WTC11 (cell line): ENCODE data around the gene LAMA2. TPM values are rescaled to one million over a fixed set of nuclear protein-coding genes. Genes with fewer than 3 reads are reported as not detected.

Source experiments
- ATAC-seq: fragments of 200-7000 bp; cut with Tn5 transposase; 2 replicates; pipeline ENCODE4 v1.10.0; 2021; ENCODE audit warnings: mild to moderate bottlenecking, moderate library complexity
- CTCF ChIA-PET: fragments of 300-600 bp; sonication (Branson Sonifier 250); formaldehyde crosslinking; loops from one replicate; lab custom pipeline; 2021; ENCODE audit warnings: antibody characterized with exemption; lab: Charles Lee
- POLR2A ChIA-PET: fragments of 350-600 bp; sonication (Branson Sonifier 250); formaldehyde crosslinking; loops from one replicate; lab custom pipeline; 2021; ENCODE audit warnings: antibody characterized with exemption; lab: Charles Lee
- DNase-seq: peaks from one replicate; pipeline ENCODE4 v3.0.0; 2021; ENCODE audit warnings: low spot score
- H3K27ac Mint-ChIP-seq: 2 replicates; pipeline ENCODE4 v1.8.0; 2021; ENCODE audit warnings: mixed read lengths
- H3K27me3 Mint-ChIP-seq: 2 replicates; pipeline ENCODE4 v1.8.0; 2021; ENCODE audit warnings: low read depth, mild to moderate bottlenecking, moderate library complexity, mixed read lengths
- H3K36me3 Mint-ChIP-seq: 2 replicates; pipeline ENCODE4 v1.8.0; 2021; ENCODE audit warnings: mixed read lengths
- H3K4me1 Mint-ChIP-seq: 2 replicates; pipeline ENCODE4 v1.8.0; 2022; ENCODE audit warnings: mixed read lengths
- H3K4me3 Mint-ChIP-seq: 2 replicates; pipeline ENCODE4 v1.8.0; 2021; ENCODE audit warnings: mild to moderate bottlenecking, moderate library complexity, mixed read lengths
- H3K9me3 Mint-ChIP-seq: 2 replicates; pipeline ENCODE4 v1.8.0; 2021; ENCODE audit warnings: mixed read lengths
- CBFB ChIP-seq: sonication (generic); formaldehyde crosslinking; IDR thresholded peaks from 2 replicates; pipeline ENCODE4 v1.8.1; 2022; ENCODE audit warnings: mild to moderate bottlenecking, low read depth, missing genetic modification reagents
- FOXK1 ChIP-seq: sonication (generic); formaldehyde crosslinking; IDR thresholded peaks from 2 replicates; pipeline ENCODE4 v1.8.0; 2022; ENCODE audit warnings: mild to moderate bottlenecking, moderate library complexity, missing genetic modification reagents
- GRHL2 ChIP-seq: fragments of 250-450 bp; sonication (Bioruptor Pico); IDR thresholded peaks from 2 replicates; pipeline ENCODE4 v1.8.0; 2022; ENCODE audit warnings: mild to moderate bottlenecking, moderate library complexity; ENCODE audit not compliant: insufficient replicate concordance, severe bottlenecking
- NFATC4 ChIP-seq: fragments of 250-450 bp; sonication (Bioruptor Pico); IDR thresholded peaks from 2 replicates; pipeline ENCODE4 v1.9.0; 2021; ENCODE audit warnings: mild to moderate bottlenecking
- RELA ChIP-seq: sonication (generic); formaldehyde crosslinking; IDR thresholded peaks from 2 replicates; pipeline ENCODE4 v1.8.1; 2022; ENCODE audit warnings: missing genetic modification reagents, mild to moderate bottlenecking, borderline replicate concordance
- SP1 ChIP-seq: sonication (generic); formaldehyde crosslinking; conservative IDR thresholded peaks from 2 replicates; pipeline ENCODE4 v1.8.1; 2022; ENCODE audit warnings: missing genetic modification reagents
- ZNF416 ChIP-seq: fragments of 250-450 bp; sonication (Bioruptor Pico); IDR thresholded peaks from 2 replicates; pipeline ENCODE4 v1.9.0; 2021; ENCODE audit warnings: mild to moderate bottlenecking, inconsistent platforms
- ZNF532 ChIP-seq: fragments of 250-450 bp; sonication (Bioruptor Pico); IDR thresholded peaks from 2 replicates; pipeline ENCODE4 v1.9.0; 2021; ENCODE audit warnings: mild to moderate bottlenecking, borderline replicate concordance
- total RNA-seq: library from RNA; stranded (reverse); gene quantifications from 3 replicates; pipeline ENCODE4 v1.2.3, GENCODE V29; 2021
- TF ChIP-seq, protein P1 (sequence below): fragments of 250-450 bp; sonication (Bioruptor Pico); IDR thresholded peaks from 2 replicates; pipeline ENCODE4 v2.1.2; 2022; ENCODE audit warnings: mild to moderate bottlenecking, moderate library complexity
- TF ChIP-seq, protein P2 (sequence below): sonication (generic); formaldehyde crosslinking; IDR thresholded peaks from 2 replicates; pipeline ENCODE4 v1.8.1; 2022; ENCODE audit warnings: mild to moderate bottlenecking, missing genetic modification reagents, moderate library complexity, borderline replicate concordance
- TF ChIP-seq, protein P3 (sequence below): sonication (generic); formaldehyde crosslinking; IDR thresholded peaks from 2 replicates; pipeline ENCODE4 v1.8.0; 2023; ENCODE audit warnings: mild to moderate bottlenecking, missing genetic modification reagents
- TF ChIP-seq, protein P4 (sequence below): sonication (generic); formaldehyde crosslinking; IDR thresholded peaks from 2 replicates; pipeline ENCODE4 v1.8.1; 2022; ENCODE audit warnings: missing genetic modification reagents, borderline replicate concordance
- TF ChIP-seq, protein P5 (sequence below): sonication (generic); formaldehyde crosslinking; IDR thresholded peaks from 2 replicates; pipeline ENCODE4 v1.8.0; 2022; ENCODE audit warnings: mild to moderate bottlenecking, missing genetic modification reagents

The LAMA2 gene
- total RNA-seq, 1 experiment from 2014 or later, result 6.6 TPM

GRCh38 chr6:129115471-129115870 lies 232.5 kb downstream of the LAMA2 start (continued):
- TF ChIP-seq, protein P1, sequence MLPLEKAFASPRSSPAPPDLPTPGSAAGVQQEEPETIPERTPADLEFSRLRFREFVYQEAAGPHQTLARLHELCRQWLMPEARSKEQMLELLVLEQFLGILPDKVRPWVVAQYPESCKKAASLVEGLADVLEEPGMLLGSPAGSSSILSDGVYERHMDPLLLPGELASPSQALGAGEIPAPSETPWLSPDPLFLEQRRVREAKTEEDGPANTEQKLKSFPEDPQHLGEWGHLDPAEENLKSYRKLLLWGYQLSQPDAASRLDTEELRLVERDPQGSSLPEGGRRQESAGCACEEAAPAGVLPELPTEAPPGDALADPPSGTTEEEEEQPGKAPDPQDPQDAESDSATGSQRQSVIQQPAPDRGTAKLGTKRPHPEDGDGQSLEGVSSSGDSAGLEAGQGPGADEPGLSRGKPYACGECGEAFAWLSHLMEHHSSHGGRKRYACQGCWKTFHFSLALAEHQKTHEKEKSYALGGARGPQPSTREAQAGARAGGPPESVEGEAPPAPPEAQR (CRISPR knock-in tag), result no peak
- TF ChIP-seq NFATC4 (CRISPR knock-in tag), result no peak
- TF ChIP-seq GRHL2 (CRISPR knock-in tag), result no peak
- TF ChIP-seq FOXK1, result no peak

GRCh38 chr6:129117355-129117754 lies 234.4 kb downstream of the LAMA2 start:
- ChIA-PET CTCF (no interaction called here), POLR2A (no interaction called here)
- no peak overlapping the region for H3K27ac Mint-ChIP-seq
- no peaks in the 10 kb centered on the region for H3K27me3 Mint-ChIP-seq
- H3K4me1 Mint-ChIP-seq, result 0 out of 2 replicates have a peak, but pooled peaks cover 3% of the 10 kb centered on the region
- H3K9me3 Mint-ChIP-seq, result no peaks in the 10 kb centered on the region
- no peak overlapping the region for H3K4me3 Mint-ChIP-seq
- ATAC-seq (no peak), DNase-seq (no peak)
- TF ChIP-seq ZNF532 (CRISPR knock-in tag) (no peak), ZNF416 (CRISPR knock-in tag) (no peak), CBFB (CRISPR knock-in tag) (no peak)
- TF ChIP-seq, protein P2, sequence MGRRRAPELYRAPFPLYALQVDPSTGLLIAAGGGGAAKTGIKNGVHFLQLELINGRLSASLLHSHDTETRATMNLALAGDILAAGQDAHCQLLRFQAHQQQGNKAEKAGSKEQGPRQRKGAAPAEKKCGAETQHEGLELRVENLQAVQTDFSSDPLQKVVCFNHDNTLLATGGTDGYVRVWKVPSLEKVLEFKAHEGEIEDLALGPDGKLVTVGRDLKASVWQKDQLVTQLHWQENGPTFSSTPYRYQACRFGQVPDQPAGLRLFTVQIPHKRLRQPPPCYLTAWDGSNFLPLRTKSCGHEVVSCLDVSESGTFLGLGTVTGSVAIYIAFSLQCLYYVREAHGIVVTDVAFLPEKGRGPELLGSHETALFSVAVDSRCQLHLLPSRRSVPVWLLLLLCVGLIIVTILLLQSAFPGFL (CRISPR knock-in tag), result no peak
- TF ChIP-seq, protein P3, sequence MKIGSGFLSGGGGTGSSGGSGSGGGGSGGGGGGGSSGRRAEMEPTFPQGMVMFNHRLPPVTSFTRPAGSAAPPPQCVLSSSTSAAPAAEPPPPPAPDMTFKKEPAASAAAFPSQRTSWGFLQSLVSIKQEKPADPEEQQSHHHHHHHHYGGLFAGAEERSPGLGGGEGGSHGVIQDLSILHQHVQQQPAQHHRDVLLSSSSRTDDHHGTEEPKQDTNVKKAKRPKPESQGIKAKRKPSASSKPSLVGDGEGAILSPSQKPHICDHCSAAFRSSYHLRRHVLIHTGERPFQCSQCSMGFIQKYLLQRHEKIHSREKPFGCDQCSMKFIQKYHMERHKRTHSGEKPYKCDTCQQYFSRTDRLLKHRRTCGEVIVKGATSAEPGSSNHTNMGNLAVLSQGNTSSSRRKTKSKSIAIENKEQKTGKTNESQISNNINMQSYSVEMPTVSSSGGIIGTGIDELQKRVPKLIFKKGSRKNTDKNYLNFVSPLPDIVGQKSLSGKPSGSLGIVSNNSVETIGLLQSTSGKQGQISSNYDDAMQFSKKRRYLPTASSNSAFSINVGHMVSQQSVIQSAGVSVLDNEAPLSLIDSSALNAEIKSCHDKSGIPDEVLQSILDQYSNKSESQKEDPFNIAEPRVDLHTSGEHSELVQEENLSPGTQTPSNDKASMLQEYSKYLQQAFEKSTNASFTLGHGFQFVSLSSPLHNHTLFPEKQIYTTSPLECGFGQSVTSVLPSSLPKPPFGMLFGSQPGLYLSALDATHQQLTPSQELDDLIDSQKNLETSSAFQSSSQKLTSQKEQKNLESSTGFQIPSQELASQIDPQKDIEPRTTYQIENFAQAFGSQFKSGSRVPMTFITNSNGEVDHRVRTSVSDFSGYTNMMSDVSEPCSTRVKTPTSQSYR (CRISPR knock-in tag), result no peak
- H3K36me3 Mint-ChIP-seq, result no peaks in the 10 kb centered on the region

DNA sequence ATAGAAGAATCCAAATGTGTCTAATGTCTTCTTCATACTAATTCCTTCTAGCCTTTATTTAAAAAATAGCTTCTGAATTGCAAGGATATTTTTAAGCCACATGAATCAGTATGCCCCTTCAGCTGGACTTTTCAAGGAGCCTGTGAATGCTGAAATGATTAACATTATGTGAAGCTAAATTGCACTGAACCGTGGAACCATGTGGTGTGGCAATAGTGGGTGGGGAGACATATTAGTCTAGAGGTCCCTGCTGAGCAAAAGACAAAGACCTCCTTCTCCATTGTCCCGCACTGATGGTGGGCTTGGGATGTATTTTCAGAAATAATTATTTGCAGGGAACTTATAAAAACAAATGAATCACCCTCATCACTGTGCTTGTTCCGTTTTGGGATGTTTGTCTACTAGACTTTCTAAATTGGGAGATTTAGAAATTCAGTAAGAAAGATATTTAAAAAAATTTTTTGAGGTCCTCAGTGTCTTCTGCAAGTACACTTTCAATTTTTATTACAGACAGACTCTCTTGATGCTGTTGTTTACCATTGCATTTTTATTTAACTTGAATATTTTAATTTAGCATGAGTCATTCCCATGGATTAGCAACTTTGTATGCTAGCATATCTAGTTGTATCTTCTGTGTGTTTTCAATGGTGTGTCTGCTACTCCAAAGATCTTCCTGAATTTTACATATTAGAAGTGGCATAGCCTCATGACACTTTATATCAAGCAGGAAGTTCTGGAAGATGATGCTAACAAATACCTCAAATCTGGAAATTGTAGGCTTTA lies 238.1 kb downstream of the LAMA2 start:
- ChIA-PET CTCF (no interaction called here), POLR2A (no interaction called here)
- TF ChIP-seq, protein P4, sequence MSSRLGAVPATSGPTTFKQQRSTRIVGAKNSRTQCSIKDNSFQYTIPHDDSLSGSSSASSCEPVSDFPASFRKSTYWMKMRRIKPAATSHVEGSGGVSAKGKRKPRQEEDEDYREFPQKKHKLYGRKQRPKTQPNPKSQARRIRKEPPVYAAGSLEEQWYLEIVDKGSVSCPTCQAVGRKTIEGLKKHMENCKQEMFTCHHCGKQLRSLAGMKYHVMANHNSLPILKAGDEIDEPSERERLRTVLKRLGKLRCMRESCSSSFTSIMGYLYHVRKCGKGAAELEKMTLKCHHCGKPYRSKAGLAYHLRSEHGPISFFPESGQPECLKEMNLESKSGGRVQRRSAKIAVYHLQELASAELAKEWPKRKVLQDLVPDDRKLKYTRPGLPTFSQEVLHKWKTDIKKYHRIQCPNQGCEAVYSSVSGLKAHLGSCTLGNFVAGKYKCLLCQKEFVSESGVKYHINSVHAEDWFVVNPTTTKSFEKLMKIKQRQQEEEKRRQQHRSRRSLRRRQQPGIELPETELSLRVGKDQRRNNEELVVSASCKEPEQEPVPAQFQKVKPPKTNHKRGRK (CRISPR knock-in tag), result no peak
- TF ChIP-seq, protein P5, sequence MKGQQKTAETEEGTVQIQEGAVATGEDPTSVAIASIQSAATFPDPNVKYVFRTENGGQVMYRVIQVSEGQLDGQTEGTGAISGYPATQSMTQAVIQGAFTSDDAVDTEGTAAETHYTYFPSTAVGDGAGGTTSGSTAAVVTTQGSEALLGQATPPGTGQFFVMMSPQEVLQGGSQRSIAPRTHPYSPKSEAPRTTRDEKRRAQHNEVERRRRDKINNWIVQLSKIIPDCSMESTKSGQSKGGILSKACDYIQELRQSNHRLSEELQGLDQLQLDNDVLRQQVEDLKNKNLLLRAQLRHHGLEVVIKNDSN (CRISPR knock-in tag), result no peak
- TF ChIP-seq ZNF416 (CRISPR knock-in tag) (no peak), SP1 (CRISPR knock-in tag) (no peak), RELA (CRISPR knock-in tag) (no peak)
- Mint-ChIP-seq H3K9me3 (no peaks in the 10 kb centered on the region), H3K4me1 (no peaks in the 10 kb centered on the region), H3K27ac (no peak overlapping the region), H3K27me3 (no peaks in the 10 kb centered on the region), H3K4me3 (no peak overlapping the region), H3K36me3 (no peaks in the 10 kb centered on the region)
- DNase-seq (no peak), ATAC-seq (no peak)
